Stimulated activated CD8-positive, alpha-beta memory T cell treated with anti-CD3 and anti-CD28 coated beads, Interleukin-2, amount 100 ng/mL, for 48 hours (primary cell): Measurements from ENCODE around the gene ATXN3L.

ENCODE experiments used
- DNase-seq, 2 donors: peaks; one replicate each; pipeline ENCODE4 v3.0.0-alpha.2; 2020; ENCODE audit warnings: low read depth in 2 of 2

ATXN3L gene

GRCh38 chrX:13268874-13269273, 51.0 kb downstream of the ATXN3L start:
- DNase-seq, result no peak
